ENCODE measurements around the gene TRABD.

Gene TRABD

DNA sequence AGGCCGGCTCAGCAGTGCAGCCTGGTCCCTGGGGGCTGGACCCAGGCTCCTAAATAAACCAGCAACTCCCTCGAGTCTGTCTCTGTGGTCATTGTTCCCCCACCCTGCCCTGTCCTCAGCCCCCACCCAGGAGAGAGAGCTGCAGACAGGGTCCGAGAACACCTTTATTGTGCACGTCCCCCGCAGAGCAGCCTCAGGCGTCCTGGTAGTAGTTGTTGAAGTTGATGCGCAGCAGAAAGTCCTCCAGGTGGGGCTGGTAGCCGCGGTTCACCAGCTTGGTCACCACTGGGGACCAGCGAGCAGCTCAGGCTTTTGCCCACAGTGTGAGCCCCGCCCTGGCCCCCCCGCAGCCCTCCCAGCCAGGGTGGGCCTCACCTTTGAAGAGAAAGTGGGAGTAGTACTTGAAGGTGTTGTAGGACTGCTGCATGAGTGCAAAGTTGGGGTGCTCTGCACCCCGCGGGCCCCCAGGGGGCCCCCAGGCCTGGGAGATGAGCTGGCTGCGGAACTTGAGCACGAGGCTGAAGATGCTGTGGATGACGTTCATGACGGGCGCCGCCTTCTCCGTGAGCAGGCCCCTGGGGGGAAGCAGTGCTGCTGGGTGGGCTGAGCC, 31.9 kb downstream of the TRABD start:
- DNase-seq (ENCODE audit: low read depth) = no peak

DNA sequence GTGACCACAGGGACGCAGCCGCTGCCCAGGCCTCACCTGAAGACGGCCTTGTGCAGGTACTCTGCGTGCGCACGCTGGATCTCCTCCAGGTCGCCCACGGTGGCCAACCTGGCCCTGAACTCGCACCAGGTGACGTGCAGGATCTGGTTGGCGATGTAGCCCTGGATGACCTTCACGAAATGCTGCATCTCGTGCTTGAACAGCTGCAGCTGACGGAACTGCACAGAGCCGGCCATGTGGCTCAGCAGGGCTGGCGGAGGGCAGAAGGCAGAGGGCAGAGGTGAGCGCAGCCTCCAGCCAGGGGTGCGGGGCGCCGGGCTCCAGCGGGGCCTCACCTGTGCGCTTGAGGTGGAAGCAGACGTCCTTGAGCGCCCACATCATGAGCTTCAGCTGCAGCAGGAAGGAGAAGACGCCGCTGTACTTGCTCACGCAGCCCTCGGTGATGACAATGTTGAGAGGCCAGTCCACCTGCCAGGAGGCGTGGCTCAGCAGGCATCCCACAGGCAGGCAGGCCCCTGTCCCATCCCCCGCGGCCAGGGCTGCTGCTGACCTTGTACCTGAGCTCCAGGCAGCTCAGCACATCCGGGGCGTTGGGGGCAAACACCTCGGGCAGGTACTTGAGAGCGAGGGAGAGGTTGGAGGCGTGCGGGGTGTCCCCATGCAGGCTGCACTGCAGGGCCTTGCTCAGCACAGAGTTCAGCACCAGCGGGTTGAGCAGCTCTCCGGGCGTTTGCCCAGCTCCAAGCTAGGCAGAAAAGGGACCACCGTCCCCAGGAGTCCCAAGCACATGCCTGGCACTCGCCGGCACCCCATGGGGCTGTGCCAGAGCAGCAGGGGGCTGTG, 32.7 kb downstream of the TRABD start:
- DNase-seq (ENCODE audit: low read depth) = no peak

DNA sequence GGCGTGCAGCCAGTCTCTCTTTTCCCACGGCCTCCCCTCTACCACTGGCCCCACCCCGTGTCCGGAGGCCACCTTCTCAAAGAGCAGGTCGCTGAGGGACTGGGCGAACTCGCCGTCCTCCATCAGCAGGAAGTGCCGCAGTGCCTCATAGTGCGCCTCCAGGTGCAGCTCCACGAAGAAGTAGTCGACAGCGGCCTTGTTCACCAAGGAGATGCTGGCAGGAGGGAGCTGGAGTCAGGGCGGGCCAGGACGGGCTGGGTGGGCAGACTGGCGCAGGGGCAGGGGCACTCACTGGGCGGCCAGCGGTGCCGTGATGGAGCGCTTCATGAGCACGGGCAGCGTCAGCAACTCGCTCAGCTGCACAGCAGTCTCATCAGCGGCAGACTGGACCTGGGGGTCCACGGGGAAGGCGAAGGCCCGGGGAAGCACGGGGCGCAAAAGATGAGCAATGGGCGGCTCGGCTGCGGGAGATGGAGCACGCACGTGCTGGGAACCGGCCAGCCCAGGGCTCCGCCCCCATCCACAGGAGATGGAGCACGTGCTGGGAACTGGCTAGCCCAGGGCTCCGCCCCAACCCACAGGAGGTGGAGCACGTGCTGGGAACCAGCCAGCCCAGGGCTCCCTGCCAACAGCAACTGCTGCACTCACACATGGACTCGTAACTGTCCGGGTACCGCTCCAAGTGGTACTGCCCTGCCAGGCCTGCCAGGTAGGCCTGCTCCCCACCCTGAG, 33.4 kb downstream of the TRABD start:
- DNase-seq (ENCODE audit: low read depth) = no peak

DNA sequence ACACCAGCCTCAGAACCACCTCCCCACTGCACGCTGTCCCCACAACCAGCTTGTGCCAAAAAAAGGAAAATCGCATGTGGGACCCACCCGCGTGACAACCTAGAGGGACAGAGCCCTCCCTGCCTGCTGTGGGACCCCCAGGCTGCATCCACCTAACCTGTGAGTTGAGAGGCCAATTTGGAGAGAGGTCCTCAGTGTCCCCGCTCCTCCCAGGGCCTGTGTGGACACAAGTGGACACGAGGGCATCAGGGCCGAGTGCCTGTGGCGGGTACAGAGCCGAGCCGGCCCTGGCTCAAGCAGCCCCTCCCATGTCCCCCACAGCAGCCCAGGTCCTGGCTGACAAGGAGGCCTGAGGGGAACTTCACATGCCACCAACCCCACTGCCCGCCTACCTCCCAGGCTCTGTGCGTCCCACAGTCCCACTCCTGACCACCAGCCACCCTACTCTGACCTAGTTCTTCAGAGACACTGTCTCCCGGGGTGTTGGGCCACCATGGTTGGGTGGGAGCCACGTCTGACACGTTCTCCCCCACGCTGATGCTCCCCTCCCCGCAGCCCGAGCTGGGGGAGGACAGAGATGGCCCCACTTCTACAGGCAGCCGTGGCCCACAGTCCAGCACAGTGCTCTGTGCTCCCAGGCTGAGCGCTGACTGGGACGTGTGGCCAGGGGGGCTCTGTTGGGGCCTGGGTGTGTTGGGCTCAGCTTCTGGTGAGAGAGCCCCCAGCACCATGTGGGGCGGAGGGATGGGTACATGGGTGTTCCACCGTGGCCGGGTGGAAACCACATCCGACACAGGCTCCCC, 34.3 kb downstream of the TRABD start:
- DNase-seq (ENCODE audit: low read depth) = no peak

DNA sequence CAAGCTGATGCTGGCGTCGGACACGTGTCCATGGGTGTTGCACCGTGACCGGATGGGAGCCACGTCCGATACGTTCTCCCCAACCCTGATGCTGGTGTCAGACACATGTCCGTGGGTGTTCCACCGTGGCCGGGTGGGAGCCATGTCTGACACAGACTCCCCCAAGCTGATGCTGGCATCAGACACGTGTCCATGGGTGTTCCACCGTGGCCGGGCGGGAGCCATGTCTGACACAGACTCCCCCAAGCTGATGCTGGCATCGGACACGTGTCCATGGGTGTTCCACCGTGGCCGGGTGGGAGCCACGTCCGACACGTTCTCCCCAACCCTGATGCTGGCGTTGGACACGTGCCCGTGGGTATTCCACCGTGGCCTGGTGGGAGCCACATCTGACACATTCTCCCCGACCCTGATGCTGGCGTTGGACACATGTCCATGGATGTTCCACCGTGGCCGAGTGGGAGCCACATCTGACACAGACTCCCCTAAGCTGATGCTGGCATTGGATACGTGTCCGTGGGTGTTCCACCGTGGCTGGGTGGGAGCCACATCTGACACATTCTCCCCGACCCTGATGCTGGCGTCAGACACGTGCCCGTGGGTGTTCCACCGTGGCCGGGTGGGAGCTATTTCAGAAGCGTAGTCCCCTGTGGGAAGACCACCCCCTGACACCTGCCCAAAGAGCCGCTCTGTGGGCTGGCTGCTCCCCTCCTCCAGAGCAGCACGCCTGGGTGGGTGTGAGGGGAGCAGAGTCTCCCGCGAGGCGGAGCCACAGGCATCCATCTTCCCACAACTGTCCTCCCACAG, 35.1 kb downstream of the TRABD start:
- no peak for DNase-seq (ENCODE audit: low read depth)

DNA sequence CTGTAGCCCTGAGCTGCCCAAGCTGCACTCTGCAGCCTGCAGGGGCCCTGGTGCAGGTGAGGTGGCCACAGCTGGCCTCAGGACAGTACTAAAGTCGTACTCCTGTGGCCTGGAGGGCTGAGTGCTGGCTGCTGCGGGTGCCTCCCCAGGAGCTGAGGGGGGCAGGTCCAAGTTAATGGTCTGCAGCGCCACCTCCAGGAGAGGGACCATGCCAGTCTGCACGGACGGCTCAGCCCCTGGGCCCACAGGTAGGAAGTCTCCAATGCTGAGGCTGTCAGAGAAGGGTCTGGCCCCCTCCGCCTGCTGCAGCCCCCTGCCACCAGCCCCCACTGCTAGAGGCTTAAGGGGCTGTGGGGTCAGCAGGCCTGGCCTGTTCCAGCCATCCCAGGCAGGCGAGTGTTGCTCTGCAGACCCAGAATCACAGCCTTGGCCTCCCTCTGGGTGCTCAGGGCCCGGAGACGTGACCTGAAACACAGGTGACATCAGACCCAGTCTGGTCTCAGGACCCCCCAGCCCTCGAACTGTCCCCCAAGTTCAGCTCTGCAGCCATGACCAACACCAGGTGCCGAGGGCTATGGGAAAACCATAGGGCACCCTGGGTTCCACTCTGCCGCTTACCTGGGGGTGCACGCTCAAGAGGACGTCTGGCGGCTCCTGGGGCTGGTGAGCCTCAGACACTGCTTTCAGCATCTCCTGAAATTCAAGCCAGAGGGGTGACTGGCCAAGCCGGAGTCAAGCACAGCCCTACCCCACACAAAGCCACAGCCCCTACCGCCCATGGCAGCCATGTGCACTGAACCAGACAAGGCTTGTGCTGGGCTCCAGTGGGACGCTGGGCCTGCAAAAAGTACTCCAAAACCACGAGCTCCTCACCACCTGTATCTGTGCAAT, 35.9 kb downstream of the TRABD start:
- DNase-seq (ENCODE audit: low read depth) = no peak

DNA sequence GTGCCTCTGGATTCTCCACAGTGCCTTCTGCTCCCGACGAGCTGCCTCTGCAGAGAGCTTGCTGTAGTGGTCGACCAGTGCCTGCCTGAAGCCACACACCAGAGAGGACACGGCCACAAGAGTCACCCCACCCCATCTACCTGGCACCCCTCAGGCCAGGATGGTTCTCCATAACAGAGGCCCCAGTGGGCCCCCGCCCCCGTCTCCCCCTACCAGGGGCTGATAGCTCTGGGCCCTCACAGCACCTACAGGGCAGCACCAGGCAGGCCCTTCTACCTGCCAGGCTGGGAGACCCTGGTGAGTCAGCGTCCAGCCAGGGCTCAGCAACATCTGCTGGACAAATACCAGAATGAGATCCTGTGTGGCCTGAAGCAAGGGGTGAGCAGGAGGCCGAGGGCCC, 36.8 kb downstream of the TRABD start:
- DNase-seq (ENCODE audit: low read depth) = no peak

DNA sequence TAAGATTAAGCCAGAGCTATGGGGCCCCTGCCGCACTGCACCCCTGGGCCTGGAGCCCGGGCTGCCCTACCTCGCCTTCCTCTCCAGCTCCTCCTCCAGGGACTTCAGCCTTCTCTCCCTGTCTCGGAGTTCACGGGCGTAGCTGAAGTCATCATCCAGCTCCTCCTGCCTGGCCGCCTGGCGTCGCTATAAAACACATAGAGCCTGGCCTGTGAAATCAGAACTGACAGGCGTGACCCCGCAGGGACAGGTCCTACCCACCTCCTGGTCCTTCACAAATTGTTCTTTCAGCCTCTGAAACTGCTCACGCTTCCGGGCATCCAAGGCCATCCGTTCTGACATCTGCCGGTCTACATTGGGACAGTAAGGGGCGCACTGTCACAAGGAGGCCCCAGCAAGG, 38.4 kb downstream of the TRABD start:
- DNase-seq (ENCODE audit: low read depth) = no peak

DNA sequence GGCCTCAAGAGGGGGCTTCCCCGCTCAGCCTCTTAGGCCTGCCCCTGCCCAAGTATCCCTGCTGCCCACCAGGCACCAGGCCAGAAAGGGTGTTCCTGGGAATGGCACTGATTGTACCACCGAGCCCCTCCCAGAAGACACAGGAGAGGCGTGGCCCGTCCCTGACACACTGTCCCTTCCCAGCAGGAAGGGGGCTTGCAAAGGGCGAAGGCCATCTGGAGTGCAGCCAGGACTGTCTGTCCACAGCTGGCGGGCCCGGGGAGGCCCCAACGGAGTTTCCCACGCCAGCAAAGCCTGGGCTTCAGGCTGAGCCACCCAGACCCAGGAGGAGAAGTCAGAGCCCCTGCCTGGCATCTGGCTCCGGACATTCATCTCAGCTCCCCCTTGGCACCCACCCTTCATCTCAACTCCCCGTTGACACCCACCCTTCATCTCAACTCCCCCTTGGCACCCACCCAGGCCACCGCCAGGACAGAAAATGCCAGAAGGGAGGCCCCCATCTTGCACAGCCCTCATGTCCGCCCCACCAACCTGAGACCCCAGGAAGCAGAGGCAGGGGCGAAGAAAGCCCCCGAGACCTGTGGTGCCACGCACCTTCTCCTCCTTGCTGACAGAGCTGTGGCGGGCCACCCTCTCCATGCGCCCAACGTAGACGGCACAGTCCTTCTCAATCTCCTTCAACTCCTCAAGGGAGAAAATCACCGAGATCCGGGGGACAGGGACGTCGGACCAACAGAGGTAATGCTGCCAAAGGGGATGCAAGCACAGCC, 39.7 kb downstream of the TRABD start:
- no peak for DNase-seq (ENCODE audit: low read depth)

DNA sequence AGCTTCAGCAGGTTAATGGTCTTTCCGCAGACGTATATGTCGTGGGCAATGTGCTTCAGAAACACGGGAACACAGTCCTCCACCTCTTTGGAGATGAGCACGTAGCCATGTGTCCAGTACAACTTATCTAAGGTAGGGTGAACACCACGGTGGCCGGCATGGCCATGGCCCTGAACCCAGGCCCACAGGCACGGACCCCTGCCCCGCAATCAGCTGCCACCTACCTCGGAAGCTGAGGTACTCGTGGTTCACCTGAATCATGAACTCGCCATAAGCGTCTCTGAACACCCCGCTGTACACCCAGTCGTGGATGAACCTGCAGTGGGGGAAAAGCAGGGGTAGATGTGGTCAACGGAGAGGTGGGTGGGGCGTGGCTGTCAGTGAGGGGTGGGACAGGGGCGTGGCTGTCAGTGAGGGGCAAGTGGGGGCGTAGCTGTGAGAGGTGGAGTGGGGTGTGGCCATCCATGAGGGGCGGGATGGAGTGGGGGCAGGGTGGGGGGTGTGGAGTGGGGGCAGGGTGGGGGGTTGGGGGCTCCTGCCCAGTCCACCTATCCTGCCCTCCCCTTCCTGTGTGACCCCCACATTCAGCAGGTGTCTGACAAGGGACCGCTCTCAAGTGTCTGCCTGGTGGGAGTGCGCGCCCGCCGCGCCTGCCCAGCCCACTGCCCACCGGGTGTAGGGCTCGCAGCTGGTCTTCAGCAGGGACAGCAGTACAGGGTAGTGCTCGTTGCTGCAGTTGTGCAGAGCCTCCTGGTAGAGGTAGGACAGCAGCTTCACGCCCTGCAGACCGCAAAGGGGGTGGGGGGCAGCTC, 40.6 kb downstream of the TRABD start:
- no peak for DNase-seq (ENCODE audit: low read depth)

DNA sequence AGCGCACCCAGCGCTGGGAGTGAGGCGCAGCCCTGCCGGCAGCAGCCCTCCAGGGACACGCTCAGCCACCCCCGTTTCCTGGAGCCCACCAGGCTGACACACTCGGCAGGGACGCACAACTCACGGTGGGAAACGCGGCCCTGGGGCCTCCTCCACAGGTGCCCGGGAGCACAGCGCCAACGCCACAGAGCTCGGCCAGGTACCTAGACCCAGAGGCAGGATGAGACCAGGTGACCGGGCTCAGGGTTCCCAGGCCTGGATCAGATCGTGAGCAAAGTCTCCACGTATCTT, 41.1 kb downstream of the TRABD start:
- DNase-seq (ENCODE audit: low read depth) = no peak

DNA sequence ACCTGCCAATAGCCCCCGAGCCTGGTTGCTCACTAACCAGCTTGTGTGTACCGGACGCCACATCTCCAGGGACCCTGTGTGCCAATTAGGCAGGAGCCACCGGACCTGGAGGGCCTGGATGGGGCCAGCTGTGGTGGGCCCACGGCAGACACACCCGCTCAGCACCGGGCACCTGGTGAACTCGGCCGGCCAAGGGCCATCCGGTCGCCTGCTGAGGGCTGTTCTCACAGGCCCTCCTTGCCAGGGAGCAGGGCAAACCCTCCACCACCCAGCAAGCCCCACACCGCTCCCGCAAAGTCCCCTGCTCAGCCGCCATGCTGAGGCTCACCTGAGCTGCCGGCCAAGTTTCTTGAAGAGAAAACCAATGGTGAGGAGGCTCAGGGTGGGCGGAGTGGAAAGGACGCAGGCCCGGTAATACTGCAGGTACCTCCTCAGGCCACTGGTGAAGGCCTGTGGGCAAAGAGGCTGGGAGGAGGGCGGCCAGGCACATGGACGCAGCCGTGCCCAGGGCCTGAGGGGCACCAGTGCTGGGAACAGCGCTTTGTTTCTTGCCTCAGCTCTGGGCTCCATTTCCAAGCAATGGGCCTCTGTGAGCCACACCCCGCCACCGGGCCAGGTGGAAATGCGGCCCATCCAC, 42.0 kb downstream of the TRABD start:
- DNase-seq (ENCODE audit: low read depth) = no peak

DNA sequence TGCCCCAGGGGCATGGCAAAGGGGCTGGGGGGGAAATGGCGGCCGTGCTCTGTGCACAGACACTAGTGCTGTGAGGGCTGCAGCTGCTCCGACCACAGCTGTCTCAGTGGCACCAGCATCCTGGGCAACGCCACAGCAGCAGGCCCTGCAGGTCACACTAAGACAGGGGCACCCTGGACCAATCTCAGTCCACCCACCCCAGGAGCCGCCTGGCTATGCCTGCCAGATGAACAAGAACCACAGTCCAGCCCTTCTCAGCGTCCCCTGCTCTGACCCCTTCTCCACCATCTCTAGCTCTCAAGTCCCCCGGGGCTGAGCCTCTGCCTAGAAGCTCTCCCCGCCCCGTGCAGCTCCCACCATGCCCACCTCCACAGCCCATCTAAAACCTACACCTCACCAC, 42.7 kb downstream of the TRABD start:
- no peak for DNase-seq (ENCODE audit: low read depth)

DNA sequence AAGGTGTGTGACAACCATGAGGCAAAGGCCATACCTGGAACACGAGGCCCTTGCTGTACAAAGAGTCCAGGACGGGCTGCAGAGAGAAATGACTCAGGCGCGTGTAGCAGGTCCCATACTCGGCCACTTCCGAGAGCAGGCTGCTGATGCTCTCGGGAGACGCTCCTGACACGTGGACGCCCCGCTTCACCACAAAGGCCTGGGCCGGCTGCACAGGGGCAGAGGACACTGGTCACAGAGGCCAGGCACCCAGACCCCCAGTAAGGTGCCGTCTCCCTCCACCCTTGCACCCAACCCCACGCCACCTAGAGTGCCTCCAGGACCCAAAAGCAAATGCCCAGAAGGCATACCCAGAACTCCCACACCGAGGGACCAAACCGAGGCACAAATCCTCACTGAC, 43.7 kb downstream of the TRABD start:
- no peak for DNase-seq (ENCODE audit: low read depth)

DNA sequence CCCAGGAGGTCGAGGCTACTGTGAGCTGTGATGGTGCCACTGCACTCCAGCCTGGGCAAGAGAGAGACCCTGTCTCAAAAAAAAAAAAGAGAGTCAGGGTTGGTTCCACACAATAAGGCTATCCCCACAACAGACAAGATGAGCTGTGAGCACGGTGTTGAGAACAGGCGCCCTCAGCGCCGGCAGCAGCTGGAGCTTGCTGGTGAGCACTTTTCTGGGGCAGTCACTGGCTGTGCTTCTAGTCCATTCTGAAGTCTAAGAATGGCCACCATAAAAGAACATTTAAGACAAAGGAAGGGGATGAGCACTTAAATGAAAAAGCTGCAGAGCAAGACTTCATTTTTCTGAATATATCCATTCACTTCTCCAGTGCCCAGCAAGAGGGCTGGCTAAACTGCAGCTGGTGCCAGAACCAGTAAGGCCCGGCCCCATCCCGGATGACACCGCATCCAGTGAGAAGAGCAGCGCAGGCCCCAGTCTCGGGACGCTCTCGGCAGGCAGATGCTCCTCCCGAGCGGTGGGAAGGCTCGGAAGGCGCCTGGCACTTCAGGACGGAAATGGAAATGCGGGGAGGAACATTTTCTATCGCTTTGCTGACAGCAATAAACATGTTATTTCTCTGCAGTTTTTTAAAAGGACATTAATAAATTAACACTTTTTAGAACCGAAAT, 46.9 kb downstream of the TRABD start:
- no peak for DNase-seq (ENCODE audit: low read depth)

DNA sequence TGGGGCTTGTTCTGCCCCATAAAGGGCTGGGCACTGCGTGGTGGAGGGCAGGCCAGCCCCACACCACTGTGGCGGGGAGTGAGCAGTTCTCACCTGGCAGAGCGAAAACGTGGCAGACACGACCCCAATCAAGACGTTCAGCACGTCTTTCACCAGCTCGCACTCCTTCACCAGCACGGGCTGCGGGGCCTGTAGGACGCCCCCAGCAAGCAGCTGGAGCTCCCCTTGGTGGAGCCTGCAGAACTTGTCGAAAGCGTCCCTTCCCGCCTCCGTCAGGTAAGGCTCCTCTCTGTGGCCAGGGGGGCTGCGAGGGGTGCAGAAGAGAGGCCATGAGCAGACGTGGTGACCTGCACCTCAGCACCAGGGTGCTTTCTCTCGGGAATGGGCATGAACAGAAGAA, 47.5 kb downstream of the TRABD start:
- DNase-seq (ENCODE audit: low read depth) = no peak

DNA sequence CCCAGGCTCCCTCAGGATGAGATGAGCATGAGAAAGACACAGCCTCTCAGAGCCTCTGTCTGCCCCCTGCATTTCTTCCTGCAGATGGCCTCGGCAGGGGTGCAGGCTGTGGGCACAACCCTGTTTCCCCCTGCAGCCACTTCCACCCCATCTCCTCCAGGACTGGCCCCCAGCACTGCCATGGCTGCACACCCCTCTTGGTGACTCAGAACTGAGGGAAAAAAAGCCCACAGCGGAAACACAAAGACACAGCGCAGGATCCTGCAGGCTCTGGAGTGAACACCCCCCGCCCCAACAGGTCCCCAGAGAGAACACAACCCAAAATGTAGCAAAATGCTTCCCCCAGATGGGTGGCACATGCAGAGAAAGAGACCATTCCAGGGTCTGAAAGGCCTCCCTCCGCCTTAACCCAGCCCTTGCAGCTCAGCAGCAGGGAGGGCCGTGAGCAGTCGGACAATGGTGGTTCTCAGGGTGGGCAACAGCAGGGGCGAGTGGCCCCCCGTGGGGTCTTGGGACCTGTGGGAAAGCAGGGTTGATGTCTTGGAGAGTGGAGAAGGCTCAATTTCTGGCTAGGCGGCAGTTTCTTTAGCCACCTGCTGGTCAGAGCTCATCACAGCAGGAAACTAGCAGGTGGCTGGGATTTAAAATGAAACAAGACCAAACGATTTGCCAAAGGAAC, 51.2 kb downstream of the TRABD start:
- DNase-seq (ENCODE audit: low read depth) = no peak

All from activated gamma-delta T cell treated with anti-CD3 and anti-CD28 coated beads, Interleukin-2, amount 50 U/mL, for 16 hours (primary cell).